NCI-H146 (cell line): Measurements from ENCODE around the gene COL26A1.

Experiments used
- DNase-seq: peaks from one replicate; lab custom pipeline; 2025; lab: John Stamatoyannopoulos, UW

COL26A1 gene

DNA sequence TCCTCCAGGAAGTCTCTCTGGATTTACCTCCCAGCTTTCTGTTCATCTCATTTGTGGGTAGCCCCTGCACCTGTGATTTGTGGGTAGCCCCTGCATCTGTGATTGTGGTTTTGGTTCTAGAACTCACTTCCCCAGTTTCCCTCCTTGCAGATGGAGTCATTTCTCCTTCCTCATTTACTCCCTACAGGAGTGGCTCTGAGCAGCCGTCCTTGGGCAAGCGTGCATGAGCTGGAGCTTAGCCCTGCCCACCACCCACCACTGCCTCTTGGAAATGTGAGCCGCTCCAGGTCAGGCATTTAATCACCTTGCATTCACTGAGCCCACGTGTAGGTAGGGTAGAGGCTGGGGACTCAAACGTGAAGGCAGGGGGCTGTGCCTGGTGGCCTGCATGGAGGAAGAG is 8.2 kb downstream of the COL26A1 start:
- no peak for DNase-seq

- no peak for DNase-seq
These were observed 11.3 kb downstream of the COL26A1 start for GRCh38 chr7:101373812-101374614.

- no peak for DNase-seq
These were observed 12.3 kb downstream of the COL26A1 start for GRCh38 chr7:101374990-101375389.

- DNase-seq, result no peak
These were observed 13.9 kb downstream of the COL26A1 start for GRCh38 chr7:101376601-101377000.

DNA sequence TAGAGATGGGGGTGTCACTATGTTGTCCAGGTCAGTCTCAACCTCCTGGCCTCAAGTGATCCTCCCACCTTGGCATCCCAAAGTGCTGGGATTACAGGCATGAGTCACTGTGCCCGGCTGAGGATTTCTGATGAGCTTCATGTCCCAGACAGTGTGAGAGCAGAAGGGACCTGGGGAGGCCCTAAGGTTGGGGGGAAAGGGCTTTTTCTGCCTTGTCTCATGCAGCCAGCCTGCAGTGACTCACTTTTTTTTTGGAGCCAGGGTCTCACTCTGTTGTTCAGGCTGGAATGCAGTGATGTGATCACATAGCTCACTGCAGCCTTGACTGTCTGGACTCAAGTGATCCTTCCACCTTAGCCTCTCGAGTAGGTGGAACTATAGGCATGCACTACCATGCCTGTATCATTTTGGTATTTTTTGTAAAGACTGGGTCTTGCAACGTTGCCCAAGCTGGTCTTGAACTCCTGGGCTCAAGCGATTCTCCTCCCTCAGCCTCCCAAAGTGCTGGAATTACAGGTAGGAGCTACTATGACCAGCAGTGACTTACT is 14.6 kb downstream of the COL26A1 start:
- DNase-seq, result no peak

- no peak for DNase-seq
These were observed 16.1 kb downstream of the COL26A1 start for GRCh38 chr7:101378751-101379174.

- DNase-seq, result no peak
These were observed 16.6 kb downstream of the COL26A1 start for GRCh38 chr7:101379302-101379701.

GRCh38 chr7:101381549-101382111 is 19.0 kb downstream of the COL26A1 start:
- DNase-seq, result no peak

DNA sequence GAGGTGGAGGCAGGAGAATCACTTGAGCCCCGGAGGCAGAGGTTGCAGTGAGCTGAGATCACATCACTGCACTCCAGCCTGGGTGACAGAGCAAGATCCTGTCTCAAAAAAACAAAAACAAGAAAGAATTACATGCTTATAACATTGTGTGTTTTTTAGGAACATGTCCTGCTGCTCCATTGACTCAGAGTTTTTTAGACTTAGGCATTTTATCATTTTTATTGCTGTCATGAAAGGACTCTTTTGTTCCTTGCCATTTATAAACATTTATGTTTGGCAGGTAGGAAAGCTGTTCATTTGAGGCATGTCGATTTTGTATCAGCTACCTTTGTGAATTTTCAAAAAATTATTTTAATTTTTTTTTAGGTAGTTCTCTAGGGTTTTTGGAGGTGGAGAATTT is 20.3 kb downstream of the COL26A1 start:
- DNase-seq, result no peak

- DNase-seq, result no peak
These were observed 23.5 kb downstream of the COL26A1 start for GRCh38 chr7:101386177-101386557.

- peak; percentile 36 for DNase-seq
These were observed 24.0 kb downstream of the COL26A1 start for GRCh38 chr7:101386558-101387231.

DNA sequence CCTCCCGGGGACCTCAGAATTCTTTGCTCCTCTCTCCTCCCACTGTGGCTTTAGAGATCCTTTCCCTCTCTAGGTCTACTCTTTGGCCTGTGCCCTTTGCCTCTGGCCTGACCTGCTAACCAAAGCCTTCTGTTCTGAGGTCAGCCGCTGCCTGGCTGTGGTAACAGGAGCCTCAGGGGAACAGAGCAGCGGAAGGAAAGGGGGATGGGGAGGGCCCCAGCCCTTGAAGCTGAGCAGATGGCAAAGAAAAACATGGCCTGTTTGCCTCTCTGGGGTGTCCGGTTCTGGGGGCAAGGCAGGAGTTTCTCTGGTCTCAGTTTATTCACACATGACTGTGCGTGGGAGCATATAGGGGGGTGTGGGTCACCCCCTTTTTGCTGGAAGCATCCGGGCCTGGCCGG is 28.2 kb downstream of the COL26A1 start:
- DNase-seq, result no peak

DNA sequence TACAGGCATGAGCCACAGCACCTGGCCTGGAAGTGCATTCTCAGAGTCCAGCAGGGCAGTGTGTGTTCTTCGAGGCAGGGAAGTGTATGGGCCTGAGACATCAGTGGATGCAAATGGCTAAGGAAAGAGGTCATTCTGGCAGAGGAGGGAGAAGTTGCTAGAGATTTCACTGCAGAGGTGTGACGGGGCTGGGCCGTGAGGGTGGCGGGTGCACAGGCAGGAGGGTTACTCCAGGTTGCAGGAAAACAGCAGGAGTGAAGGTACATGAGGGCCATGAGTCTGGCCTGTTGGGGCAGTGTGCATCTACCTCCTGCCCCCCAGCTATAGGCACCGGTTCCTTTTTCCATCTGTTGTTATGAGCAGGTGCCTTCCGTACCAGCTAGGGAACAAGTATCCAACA is 29.3 kb downstream of the COL26A1 start:
- DNase-seq, result no peak

DNA sequence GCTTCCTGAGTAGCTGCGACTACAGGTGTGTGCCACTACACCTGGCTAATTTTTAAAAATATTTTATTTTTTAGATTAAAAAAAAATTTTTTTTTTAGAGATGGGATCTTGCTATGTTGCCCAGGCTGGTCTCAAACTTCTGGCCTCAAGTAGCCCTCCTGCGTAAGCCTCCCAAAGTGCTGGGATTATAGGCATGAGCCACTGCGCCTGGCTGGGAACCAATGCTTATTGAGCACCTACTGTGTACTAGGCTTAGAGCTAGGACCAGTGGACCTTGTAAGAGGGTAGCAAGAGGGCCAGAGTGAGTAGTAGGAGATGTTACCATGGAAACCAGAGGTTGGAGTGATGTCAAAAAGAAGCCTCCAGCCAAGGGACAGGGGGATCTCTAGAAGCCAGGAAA is 31.2 kb downstream of the COL26A1 start:
- DNase-seq, result no peak

DNA sequence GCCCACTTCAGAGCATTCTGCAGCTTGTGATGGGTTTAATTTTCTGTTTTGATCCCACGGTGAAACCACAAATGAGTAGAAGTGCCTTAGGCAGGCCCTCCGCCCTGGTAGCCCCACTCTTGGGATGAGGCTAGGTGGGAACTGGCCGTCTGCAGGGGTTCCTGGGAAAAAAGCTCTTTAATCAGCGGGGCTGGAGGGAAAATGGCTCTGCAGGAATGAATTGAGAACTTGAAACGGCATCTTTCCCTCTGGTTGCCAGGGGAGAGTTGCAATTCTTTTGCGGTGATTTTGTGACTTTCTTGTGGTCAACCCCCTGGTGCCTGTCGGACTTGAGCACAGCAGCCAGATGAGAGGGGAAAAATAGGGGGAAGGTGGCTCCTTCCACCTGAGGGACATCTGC is 32.7 kb downstream of the COL26A1 start:
- no peak for DNase-seq

- DNase-seq, result no peak
These were observed 34.6 kb downstream of the COL26A1 start for GRCh38 chr7:101397243-101397642.

DNA sequence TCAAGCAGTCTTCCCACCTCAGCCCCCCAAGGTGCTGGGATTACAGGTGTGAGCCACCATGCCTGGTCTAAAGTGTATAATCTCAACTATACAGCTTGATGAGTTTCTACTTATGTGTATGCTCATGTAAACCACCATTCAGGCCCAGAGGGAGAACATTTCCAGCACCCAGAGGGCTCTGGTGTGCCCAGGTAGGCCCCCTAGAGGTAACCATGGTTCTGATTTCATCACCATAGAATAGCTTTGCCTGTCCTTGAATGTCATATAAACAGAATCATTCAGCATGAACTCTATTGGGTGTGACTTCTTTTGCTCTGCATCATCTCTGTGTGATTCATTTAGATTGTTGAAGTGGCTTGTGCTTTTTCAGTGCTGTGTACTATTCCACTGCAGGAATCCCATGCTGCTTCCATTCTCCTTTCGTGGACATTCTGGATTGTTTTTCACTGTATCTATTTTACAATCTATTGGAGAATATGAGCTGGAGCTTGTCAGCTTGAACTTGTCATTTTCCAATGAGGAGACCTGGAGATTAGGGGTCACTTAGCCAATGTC is 35.2 kb downstream of the COL26A1 start:
- DNase-seq, result no peak

GRCh38 chr7:101398396-101399289 is 36.0 kb downstream of the COL26A1 start:
- DNase-seq, result no peak

DNA sequence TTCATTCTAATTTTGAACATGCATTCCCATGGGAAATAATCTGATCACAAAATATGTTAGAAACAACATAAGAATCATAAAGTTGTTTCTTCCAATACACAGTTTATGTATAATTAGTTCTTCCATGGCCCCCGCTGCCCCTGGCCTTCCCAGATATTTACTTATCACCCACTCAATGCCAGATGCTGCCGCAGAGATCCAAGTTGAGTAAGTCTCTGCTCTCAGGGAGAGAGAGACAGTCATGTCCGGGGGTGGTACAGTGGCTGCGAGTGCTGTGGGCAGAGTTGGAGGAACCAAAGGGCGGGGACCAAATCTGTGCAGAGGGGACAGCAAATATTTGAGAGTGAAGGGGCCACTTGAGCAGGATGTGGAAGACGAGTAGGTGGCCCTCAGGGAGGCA is 37.1 kb downstream of the COL26A1 start:
- no peak for DNase-seq

GRCh38 chr7:101400751-101401150 is 38.1 kb downstream of the COL26A1 start:
- DNase-seq, result no peak

GRCh38 chr7:101401390-101402080 is 38.9 kb downstream of the COL26A1 start:
- DNase-seq, result no peak
